Measurements from ENCODE around the gene GRM4.
A peak's percentile ranks its signal among the peaks of the same experiment; 100 is the strongest.

Gene GRM4

GRCh38 chr6:33994472-33995308 lies 151.2 kb downstream of the GRM4 start:
- no peak for DNase-seq (ENCODE audit: low spot score)

GRCh38 chr6:33993653-33994471 lies 152.0 kb downstream of the GRM4 start:
- DNase-seq (ENCODE audit: low spot score): no peak

GRCh38 chr6:33993091-33993490 lies 152.8 kb downstream of the GRM4 start:
- DNase-seq (ENCODE audit: low spot score): no peak

GRCh38 chr6:33992191-33992590 lies 153.7 kb downstream of the GRM4 start:
- no peak for DNase-seq (ENCODE audit: low spot score)

GRCh38 chr6:33991610-33992009 lies 154.3 kb downstream of the GRM4 start:
- DNase-seq (ENCODE audit: low spot score): no peak

- no peak for DNase-seq (ENCODE audit: low spot score)
Observed at GRCh38 chr6:33990061-33990541, 155.8 kb downstream of the GRM4 start.

GRCh38 chr6:33989016-33989854 lies 156.7 kb downstream of the GRM4 start:
- DNase-seq (ENCODE audit: low spot score): no peak

- no peak for DNase-seq (ENCODE audit: low spot score)
Observed at GRCh38 chr6:33988121-33989015, 157.5 kb downstream of the GRM4 start.

GRCh38 chr6:33987531-33988021 lies 158.3 kb downstream of the GRM4 start:
- DNase-seq (ENCODE audit: low spot score): no peak

GRCh38 chr6:33985947-33986346 lies 159.9 kb downstream of the GRM4 start:
- no peak for DNase-seq (ENCODE audit: low spot score)

GRCh38 chr6:33985313-33985751 lies 160.6 kb downstream of the GRM4 start:
- no peak for DNase-seq (ENCODE audit: low spot score)

GRCh38 chr6:33984466-33985312 lies 161.2 kb downstream of the GRM4 start:
- no peak for DNase-seq (ENCODE audit: low spot score)

- no peak for DNase-seq (ENCODE audit: low spot score)
Observed at GRCh38 chr6:33983721-33984465, 162.0 kb downstream of the GRM4 start.

GRCh38 chr6:33983109-33983716 lies 162.7 kb downstream of the GRM4 start:
- peak; percentile 53 for DNase-seq (ENCODE audit: low spot score)

- DNase-seq (ENCODE audit: low spot score): no peak
Observed at GRCh38 chr6:33981861-33982260, 164.0 kb downstream of the GRM4 start.

- DNase-seq (ENCODE audit: low spot score): no peak
Observed at GRCh38 chr6:33981421-33981820, 164.5 kb downstream of the GRM4 start.

- no peak for DNase-seq (ENCODE audit: low spot score)
Observed at GRCh38 chr6:33980176-33981175, 165.4 kb downstream of the GRM4 start.
